Fibroblast of peridontal ligament (primary cell): Measurements from ENCODE around the gene CTNNA1.
A peak's percentile ranks its signal among the peaks of the same experiment; 100 is the strongest.
"Not testable (repeated sequence)": the region's sequence is repeated elsewhere in the genome, so short reads cannot be mapped to it uniquely, and the experiment has no call there.

ENCODE experiments used
- DNase-seq: peaks from one replicate; pipeline ENCODE4 v3.0.0-alpha.2; 2010; ENCODE audit errors: extremely low read depth

CTNNA1 gene

GRCh38 chr5:138757061-138757776 lies 4.0 kb downstream of the CTNNA1 start:
- no peak for DNase-seq

GRCh38 chr5:138760448-138761110 lies 7.4 kb downstream of the CTNNA1 start:
- DNase-seq = no peak

GRCh38 chr5:138761115-138761514 lies 7.9 kb downstream of the CTNNA1 start:
- DNase-seq = not testable (repeated sequence)

- DNase-seq = not testable (repeated sequence)
Measured at GRCh38 chr5:138761670-138762069, 8.4 kb downstream of the CTNNA1 start.

- DNase-seq = no peak
Measured at GRCh38 chr5:138762110-138762509, 8.9 kb downstream of the CTNNA1 start.

- DNase-seq = no peak
Measured at GRCh38 chr5:138763037-138763778, 10.0 kb downstream of the CTNNA1 start.

GRCh38 chr5:138770291-138770690 lies 17.1 kb downstream of the CTNNA1 start:
- no peak for DNase-seq

- DNase-seq = no peak
Measured at GRCh38 chr5:138770977-138771376, 17.8 kb downstream of the CTNNA1 start.

- peak; percentile 38 for DNase-seq
Measured at GRCh38 chr5:138772986-138773594, 19.9 kb downstream of the CTNNA1 start.

- DNase-seq = not testable (repeated sequence)
Measured at GRCh38 chr5:138773624-138774023, 20.4 kb downstream of the CTNNA1 start.

- no peak for DNase-seq
Measured at GRCh38 chr5:138775034-138775433, 21.8 kb downstream of the CTNNA1 start.

GRCh38 chr5:138778234-138778633 lies 25.0 kb downstream of the CTNNA1 start:
- no peak for DNase-seq

- DNase-seq = no peak
Measured at GRCh38 chr5:138783976-138784375, 30.8 kb downstream of the CTNNA1 start.

- DNase-seq = peak; percentile 43
Measured at GRCh38 chr5:138784590-138784989, 31.4 kb downstream of the CTNNA1 start.

- DNase-seq = peak; percentile 49
Measured at GRCh38 chr5:138789771-138790242, 36.6 kb downstream of the CTNNA1 start.

- DNase-seq = no peak
Measured at GRCh38 chr5:138790684-138791083, 37.5 kb downstream of the CTNNA1 start.

GRCh38 chr5:138792195-138792790 lies 39.1 kb downstream of the CTNNA1 start:
- no peak for DNase-seq

- DNase-seq = peak; percentile 65
Measured at GRCh38 chr5:138793575-138793974, 40.4 kb downstream of the CTNNA1 start.

- DNase-seq = no peak
Measured at GRCh38 chr5:138803285-138803684, 50.1 kb downstream of the CTNNA1 start.

GRCh38 chr5:138803935-138804334 lies 50.7 kb downstream of the CTNNA1 start:
- DNase-seq = no peak

- no peak for DNase-seq
Measured at GRCh38 chr5:138805096-138805495, 51.9 kb downstream of the CTNNA1 start.

GRCh38 chr5:138807182-138807581 lies 54.0 kb downstream of the CTNNA1 start:
- no peak for DNase-seq
